WTC11 (cell line): ENCODE data around the gene SART3. TPM values are rescaled to one million over a fixed set of nuclear protein-coding genes. Genes with fewer than 3 reads are reported as not detected.

ENCODE experiments used
- ATAC-seq: fragments of 200-7000 bp; cut with Tn5 transposase; 2 replicates; pipeline ENCODE4 v1.10.0; 2021; ENCODE audit warnings: mild to moderate bottlenecking, moderate library complexity
- CTCF ChIA-PET: fragments of 300-600 bp; sonication (Branson Sonifier 250); formaldehyde crosslinking; loops from one replicate; lab custom pipeline; 2021; ENCODE audit warnings: antibody characterized with exemption; lab: Charles Lee
- POLR2A ChIA-PET: fragments of 350-600 bp; sonication (Branson Sonifier 250); formaldehyde crosslinking; loops from one replicate; lab custom pipeline; 2021; ENCODE audit warnings: antibody characterized with exemption; lab: Charles Lee
- DNase-seq: peaks from one replicate; pipeline ENCODE4 v3.0.0; 2021; ENCODE audit warnings: low spot score
- H3K27ac Mint-ChIP-seq: 2 replicates; pipeline ENCODE4 v1.8.0; 2021; ENCODE audit warnings: mixed read lengths
- H3K27me3 Mint-ChIP-seq: 2 replicates; pipeline ENCODE4 v1.8.0; 2021; ENCODE audit warnings: low read depth, mild to moderate bottlenecking, moderate library complexity, mixed read lengths
- H3K36me3 Mint-ChIP-seq: 2 replicates; pipeline ENCODE4 v1.8.0; 2021; ENCODE audit warnings: mixed read lengths
- H3K4me1 Mint-ChIP-seq: 2 replicates; pipeline ENCODE4 v1.8.0; 2022; ENCODE audit warnings: mixed read lengths
- H3K4me3 Mint-ChIP-seq: 2 replicates; pipeline ENCODE4 v1.8.0; 2021; ENCODE audit warnings: mild to moderate bottlenecking, moderate library complexity, mixed read lengths
- H3K9me3 Mint-ChIP-seq: 2 replicates; pipeline ENCODE4 v1.8.0; 2021; ENCODE audit warnings: mixed read lengths
- AFF4 ChIP-seq: sonication (generic); formaldehyde crosslinking; IDR thresholded peaks from 2 replicates; pipeline ENCODE4 v1.8.1; 2023; ENCODE audit warnings: mild to moderate bottlenecking, missing genetic modification reagents, borderline replicate concordance
- ARID4B ChIP-seq: sonication (generic); formaldehyde crosslinking; IDR thresholded peaks from 2 replicates; pipeline ENCODE4 v1.8.0; 2023; ENCODE audit warnings: missing genetic modification reagents, mild to moderate bottlenecking, borderline replicate concordance
- ATF6 ChIP-seq: sonication (generic); formaldehyde crosslinking; IDR thresholded peaks from 2 replicates; pipeline ENCODE4 v1.8.1; 2023; ENCODE audit warnings: mild to moderate bottlenecking, missing genetic modification reagents
- CBFB ChIP-seq: sonication (generic); formaldehyde crosslinking; IDR thresholded peaks from 2 replicates; pipeline ENCODE4 v1.8.1; 2022; ENCODE audit warnings: mild to moderate bottlenecking, low read depth, missing genetic modification reagents
- CDX4 ChIP-seq: fragments of 250-450 bp; sonication (Bioruptor Pico); IDR thresholded peaks from 2 replicates; pipeline ENCODE4 v1.9.0; 2021; ENCODE audit warnings: moderate library complexity, mild to moderate bottlenecking, inconsistent platforms, borderline replicate concordance
- ETV6 ChIP-seq: sonication (generic); formaldehyde crosslinking; IDR thresholded peaks from 2 replicates; pipeline ENCODE4 v1.8.1; 2022; ENCODE audit warnings: mild to moderate bottlenecking, missing genetic modification reagents
- FOXJ3 ChIP-seq: sonication (generic); formaldehyde crosslinking; IDR thresholded peaks from 2 replicates; pipeline ENCODE4 v1.9.0; 2021; ENCODE audit warnings: missing genetic modification reagents, mild to moderate bottlenecking, borderline replicate concordance
- FOXP4 ChIP-seq: sonication (generic); formaldehyde crosslinking; IDR thresholded peaks from 2 replicates; pipeline ENCODE4 v1.8.0; 2022; ENCODE audit warnings: mild to moderate bottlenecking, missing genetic modification reagents
- HMGXB4 ChIP-seq: sonication (generic); formaldehyde crosslinking; IDR thresholded peaks from 2 replicates; pipeline ENCODE4 v1.8.1; 2023; ENCODE audit warnings: mild to moderate bottlenecking, moderate library complexity, missing genetic modification reagents
- NFYB ChIP-seq: sonication (generic); formaldehyde crosslinking; conservative IDR thresholded peaks from 2 replicates; pipeline ENCODE4 v1.8.0; 2022; ENCODE audit warnings: low read depth, missing genetic modification reagents
- SOX15 ChIP-seq: fragments of 250-450 bp; sonication (Bioruptor Pico); IDR thresholded peaks from 2 replicates; pipeline ENCODE4 v1.9.0; 2021; ENCODE audit warnings: mild to moderate bottlenecking
- SP1 ChIP-seq: sonication (generic); formaldehyde crosslinking; conservative IDR thresholded peaks from 2 replicates; pipeline ENCODE4 v1.8.1; 2022; ENCODE audit warnings: missing genetic modification reagents
- USF2 ChIP-seq: sonication (generic); formaldehyde crosslinking; IDR thresholded peaks from 2 replicates; pipeline ENCODE4 v1.8.1; 2023; ENCODE audit warnings: mild to moderate bottlenecking, missing genetic modification reagents, moderate library complexity
- ZNF138 ChIP-seq: sonication (generic); formaldehyde crosslinking; conservative IDR thresholded peaks from 2 replicates; pipeline ENCODE4 v1.8.1; 2022; ENCODE audit warnings: mild to moderate bottlenecking, moderate library complexity, missing genetic modification reagents
- ZNF396 ChIP-seq: fragments of 250-450 bp; sonication (Bioruptor Pico); IDR thresholded peaks from 2 replicates; pipeline ENCODE4 v1.8.0; 2021; ENCODE audit warnings: mild to moderate bottlenecking, moderate library complexity, borderline replicate concordance
- ZNF416 ChIP-seq: fragments of 250-450 bp; sonication (Bioruptor Pico); IDR thresholded peaks from 2 replicates; pipeline ENCODE4 v1.9.0; 2021; ENCODE audit warnings: mild to moderate bottlenecking, inconsistent platforms
- total RNA-seq: library from RNA; stranded (reverse); gene quantifications from 3 replicates; pipeline ENCODE4 v1.2.3, GENCODE V29; 2021

SART3 gene
- total RNA-seq, 1 experiment from 2014 or later: 91.2 TPM

GRCh38 chr12:108586306-108586705, 25.3 kb upstream of the SART3 start:
- H3K9me3 Mint-ChIP-seq: no peaks in the 10 kb centered on the region
- DNase-seq: no peak
- POLR2A ChIA-PET: no interaction called here
- peaks cover 12% of the 10 kb centered on the region for H3K4me1 Mint-ChIP-seq
- no peak overlapping the region for H3K4me3 Mint-ChIP-seq
- ATAC-seq: no peak
- CTCF ChIA-PET: no interaction called here
- H3K27ac Mint-ChIP-seq: no peak overlapping the region
- no peaks in the 10 kb centered on the region for H3K27me3 Mint-ChIP-seq
- no peaks in the 10 kb centered on the region for H3K36me3 Mint-ChIP-seq
- TF ChIP-seq ARID4B (no peak), ZNF396 (CRISPR knock-in tag) (no peak)
- TF ChIP-seq, all 79 proteins: peak for 0

- no peak overlapping the region for H3K4me3 Mint-ChIP-seq
- DNase-seq (no peak), ATAC-seq (no peak)
- H3K4me1 Mint-ChIP-seq: peaks cover 12% of the 10 kb centered on the region
- no peaks in the 10 kb centered on the region for H3K27me3 Mint-ChIP-seq
- ChIA-PET POLR2A (no interaction called here), CTCF (no interaction called here)
- H3K27ac Mint-ChIP-seq: no peak overlapping the region
- H3K36me3 Mint-ChIP-seq: no peaks in the 10 kb centered on the region
- H3K9me3 Mint-ChIP-seq: no peaks in the 10 kb centered on the region
- no peak for TF ChIP-seq SP1 (CRISPR knock-in tag)
- no peak for TF ChIP-seq FOXJ3 (CRISPR knock-in tag)
- no peak for TF ChIP-seq USF2 (CRISPR knock-in tag)
- no peak for TF ChIP-seq CDX4 (CRISPR knock-in tag)
- no peak for TF ChIP-seq ZNF138 (CRISPR knock-in tag)
- TF ChIP-seq ATF6 (CRISPR knock-in tag): no peak
- no peak for TF ChIP-seq FOXP4
- no peak for TF ChIP-seq CBFB (CRISPR knock-in tag)
- TF ChIP-seq NFYB: no peak
- no peak for TF ChIP-seq HMGXB4 (CRISPR knock-in tag)
- TF ChIP-seq SOX15 (CRISPR knock-in tag): no peak
- no peak for TF ChIP-seq AFF4 (CRISPR knock-in tag)
- no peak for TF ChIP-seq ZNF416 (CRISPR knock-in tag)
- TF ChIP-seq ETV6 (CRISPR knock-in tag): no peak
Measured at GRCh38 chr12:108585864-108586263, 24.9 kb upstream of the SART3 start.
